Skeletal muscle tissue (tissue), 4 donors: ENCODE measurements around the gene KIF26B. TPM values are rescaled to one million over a fixed set of nuclear protein-coding genes. Genes with fewer than 3 reads are reported as not detected.

Source experiments
- H3K27ac ChIP-seq: one replicate; pipeline ENCODE4 v1.7.0; 2013; ENCODE audit warnings: mild to moderate bottlenecking, low read depth, low read length, inconsistent platforms
- H3K27me3 ChIP-seq, 3 donors: one replicate each; pipeline ENCODE4 v1.7.0; 2013; ENCODE audit warnings: low read length in 3 of 3; ENCODE audit not compliant: control insufficient read depth in 3 of 3, insufficient read depth in 3 of 3
- H3K36me3 ChIP-seq, 3 donors: one replicate each; pipeline ENCODE4 v1.7.0; 2013; ENCODE audit warnings: low read length in 3 of 3; ENCODE audit not compliant: control insufficient read depth in 3 of 3, insufficient read depth in 3 of 3
- H3K4me1 ChIP-seq, 3 donors: one replicate each; pipeline ENCODE4 v1.7.0; 2013; ENCODE audit warnings: low read length in 3 of 3, mild to moderate bottlenecking in 3 of 3; ENCODE audit not compliant: control insufficient read depth in 3 of 3, insufficient read depth in 3 of 3
- H3K4me3 ChIP-seq, 3 donors: one replicate each; pipeline ENCODE4 v1.7.0; 2013; ENCODE audit warnings: low read length in 3 of 3
- H3K9ac ChIP-seq, 3 donors: one replicate each; pipeline ENCODE4 v1.7.0; 2013; ENCODE audit warnings: low read length in 3 of 3, mild to moderate bottlenecking in 3 of 3, moderate library complexity in 2 of 3, low read depth in 1 of 3
- H3K9me3 ChIP-seq, 3 donors: one replicate each; pipeline ENCODE4 v1.7.0; 2013; ENCODE audit warnings: low read length in 3 of 3; ENCODE audit not compliant: control insufficient read depth in 3 of 3
- total RNA-seq: library from RNA; depleted of rRNA; stranded (reverse); fragments of >200 nt; gene quantifications from one replicate; pipeline ENCODE4 v1.2.3, GENCODE V29; 2014
- donor health status: Osteomylitis.

Gene KIF26B
- total RNA-seq, 1 donor from 2014 or later = 0.52 TPM

DNA sequence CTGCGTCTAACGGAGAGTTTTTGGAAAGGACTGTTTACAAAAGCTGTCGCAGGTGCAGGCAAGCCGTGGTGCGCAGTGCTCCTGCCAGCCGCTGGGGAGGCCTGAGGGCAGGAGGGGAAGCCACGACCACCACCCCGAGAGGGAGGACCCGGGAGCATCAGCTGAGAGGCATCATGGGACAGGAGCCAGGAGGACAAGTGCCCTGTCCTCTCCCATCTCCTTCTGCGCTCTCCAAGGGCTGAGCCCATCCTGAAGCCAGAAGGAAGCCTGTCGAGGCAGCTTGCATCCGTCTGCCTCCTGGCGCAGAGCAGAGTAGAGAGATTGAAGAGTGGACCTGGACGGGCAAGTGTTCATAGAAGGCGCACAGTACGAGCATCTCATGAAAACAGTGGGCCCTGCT is 310.9 kb downstream of the KIF26B start:
- peaks cover 0 to 15% (median 10%) of the 10 kb centered on the region in 3 donors for H3K27me3 ChIP-seq

DNA sequence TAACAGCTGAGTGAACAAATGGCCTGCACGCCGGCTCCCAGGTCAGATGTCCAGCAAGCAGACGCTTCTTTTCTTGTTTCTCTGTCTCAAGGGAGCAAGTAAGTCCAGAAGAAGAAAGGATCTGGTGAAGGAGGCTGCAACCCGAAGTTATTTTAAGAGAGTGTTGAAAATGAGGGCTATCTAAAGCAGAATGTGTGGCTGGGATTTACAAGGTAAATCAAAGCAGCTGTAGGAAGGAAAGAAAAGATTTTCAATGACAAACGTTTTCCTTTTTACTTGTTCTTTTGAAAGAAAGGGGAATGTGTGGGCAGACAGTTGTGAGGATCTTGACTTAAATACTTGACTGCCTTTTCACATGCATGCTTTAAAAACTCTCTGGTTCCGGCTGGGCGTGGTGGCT is 311.5 kb downstream of the KIF26B start:
- Histone ChIP-seq H3K27ac (no peak overlapping the region), H3K9ac (no peak overlapping the region), H3K4me1 (no peaks in the 10 kb centered on the region), H3K4me3 (no peak overlapping the region), H3K36me3 (no peaks in the 10 kb centered on the region), H3K9me3 (no peaks in the 10 kb centered on the region), H3K27me3 (peaks cover 0 to 13% (median 7%) of the 10 kb centered on the region in 3 donors)

More for the DNA sequence above, 310.9 kb downstream of the KIF26B start:
- Histone ChIP-seq H3K27ac (no peak overlapping the region), H3K9ac (no peak overlapping the region), H3K9me3 (no peaks in the 10 kb centered on the region), H3K4me1 (no peaks in the 10 kb centered on the region), H3K4me3 (no peak overlapping the region), H3K36me3 (no peaks in the 10 kb centered on the region)

DNA sequence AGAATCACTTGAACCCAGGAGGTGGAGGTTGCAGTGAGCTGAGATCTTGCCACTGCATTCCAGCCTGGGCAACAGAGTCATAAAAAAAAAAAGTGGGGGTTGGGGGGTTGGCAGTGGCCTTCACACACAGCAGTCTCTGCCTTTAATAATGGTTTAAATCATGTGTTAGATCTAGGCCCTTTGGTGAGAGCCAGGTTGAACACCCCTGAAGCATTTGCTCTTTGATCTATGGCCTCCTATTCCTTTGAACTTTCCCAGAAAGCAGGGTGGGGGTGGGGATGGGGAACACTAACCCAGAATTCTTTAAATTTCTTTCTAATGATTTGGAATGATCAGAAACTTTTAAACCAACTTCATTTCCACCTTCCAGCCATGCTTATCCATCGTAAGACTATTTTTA is 313.0 kb downstream of the KIF26B start:
- H3K4me3 ChIP-seq = no peak overlapping the region
- no peak overlapping the region for H3K27ac ChIP-seq
- H3K9me3 ChIP-seq = no peaks in the 10 kb centered on the region
- no peaks in the 10 kb centered on the region for H3K36me3 ChIP-seq
- no peaks in the 10 kb centered on the region for H3K4me1 ChIP-seq
- no peak overlapping the region for H3K9ac ChIP-seq
- H3K27me3 ChIP-seq = peaks cover 0 to 9% (median 4%) of the 10 kb centered on the region in 3 donors

- H3K4me1 ChIP-seq = no peaks in the 10 kb centered on the region
- H3K9me3 ChIP-seq = no peaks in the 10 kb centered on the region
- H3K36me3 ChIP-seq = no peaks in the 10 kb centered on the region
- H3K4me3 ChIP-seq = no peak overlapping the region
- no peak overlapping the region for H3K9ac ChIP-seq
- H3K27me3 ChIP-seq = peaks cover 0 to 4% (median 4%) of the 10 kb centered on the region in 3 donors
- H3K27ac ChIP-seq = no peak overlapping the region
These were observed 314.2 kb downstream of the KIF26B start for GRCh38 chr1:245469006-245469405.

DNA sequence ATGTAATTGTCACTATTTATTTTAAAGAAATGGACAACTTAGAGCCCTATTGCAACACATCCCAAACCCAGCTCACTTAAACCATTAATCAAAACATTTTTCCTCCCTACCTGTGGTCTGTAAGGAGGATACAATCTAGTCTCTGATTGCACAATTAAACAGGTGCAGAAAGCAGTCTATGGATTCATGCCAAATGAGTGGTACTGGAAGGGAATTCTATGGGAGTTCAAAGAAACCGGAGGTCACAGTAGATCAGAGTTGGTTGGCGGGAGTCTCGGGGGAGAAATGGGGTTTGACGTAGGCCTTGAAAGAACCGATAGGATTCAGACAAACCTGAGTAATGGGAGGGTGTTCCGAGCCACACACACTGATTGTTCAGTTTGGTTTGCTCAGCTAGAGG is 314.9 kb downstream of the KIF26B start:
- H3K9ac ChIP-seq = no peak overlapping the region
- no peaks in the 10 kb centered on the region for H3K9me3 ChIP-seq

DNA sequence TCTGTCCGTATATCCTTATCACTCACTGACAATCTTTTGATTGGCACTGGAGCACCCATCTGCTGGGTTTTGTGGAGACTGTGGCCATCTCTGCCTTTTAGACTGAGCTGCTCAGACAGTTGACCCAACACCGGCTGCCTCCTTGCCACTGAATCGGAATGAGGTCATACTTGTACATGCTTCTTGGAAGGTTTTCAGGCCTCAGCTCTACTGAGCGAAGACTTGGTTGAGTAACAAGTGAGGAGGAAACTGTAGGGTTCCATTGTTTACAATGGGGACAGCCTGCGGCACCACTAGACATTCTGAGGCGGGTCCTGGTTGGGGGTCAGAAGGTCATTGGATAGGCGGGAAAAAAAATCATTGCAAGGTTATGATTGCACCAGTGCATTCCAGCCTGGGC is 320.3 kb downstream of the KIF26B start:
- Histone ChIP-seq H3K27ac (no peak overlapping the region), H3K9me3 (no peaks in the 10 kb centered on the region), H3K27me3 (no peaks in the 10 kb centered on the region), H3K9ac (no peak overlapping the region), H3K36me3 (no peaks in the 10 kb centered on the region), H3K4me1 (no peaks in the 10 kb centered on the region), H3K4me3 (no peak overlapping the region)

More for the DNA sequence above, 314.9 kb downstream of the KIF26B start:
- Histone ChIP-seq H3K4me1 (no peaks in the 10 kb centered on the region), H3K36me3 (no peaks in the 10 kb centered on the region), H3K27ac (no peak overlapping the region), H3K27me3 (peaks cover 0 to 4% (median 0%) of the 10 kb centered on the region in 3 donors), H3K4me3 (no peak overlapping the region)

DNA sequence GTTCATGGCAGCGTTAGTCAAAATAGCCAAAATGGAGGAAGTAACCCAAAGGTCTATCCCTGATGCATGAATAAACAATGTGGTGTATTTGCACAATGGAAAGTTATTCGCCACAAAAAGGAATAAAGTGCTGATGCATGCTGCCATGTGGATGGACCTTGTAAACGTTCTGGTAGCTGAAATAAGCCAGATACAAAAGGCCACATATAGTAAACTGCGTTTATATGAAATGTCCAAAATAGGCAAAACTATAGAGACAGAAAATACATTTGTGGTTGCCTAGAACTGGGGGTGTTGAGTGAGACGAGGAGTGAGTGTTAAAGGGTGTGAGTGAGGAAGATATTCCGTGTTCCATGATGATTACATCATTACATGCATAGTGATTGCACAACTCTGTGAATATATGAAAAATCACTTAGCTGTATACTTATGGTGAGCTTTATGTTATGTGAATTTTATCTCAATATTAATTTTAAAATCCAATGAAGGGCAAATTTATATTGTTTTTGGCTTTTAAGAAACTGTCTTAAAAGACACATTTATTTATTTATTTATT is 321.3 kb downstream of the KIF26B start:
- no peak overlapping the region for H3K9ac ChIP-seq
- H3K36me3 ChIP-seq = no peaks in the 10 kb centered on the region
- no peaks in the 10 kb centered on the region for H3K9me3 ChIP-seq
- H3K4me1 ChIP-seq = no peaks in the 10 kb centered on the region
- no peaks in the 10 kb centered on the region for H3K27me3 ChIP-seq
- H3K27ac ChIP-seq = no peak overlapping the region
- no peak overlapping the region for H3K4me3 ChIP-seq

DNA sequence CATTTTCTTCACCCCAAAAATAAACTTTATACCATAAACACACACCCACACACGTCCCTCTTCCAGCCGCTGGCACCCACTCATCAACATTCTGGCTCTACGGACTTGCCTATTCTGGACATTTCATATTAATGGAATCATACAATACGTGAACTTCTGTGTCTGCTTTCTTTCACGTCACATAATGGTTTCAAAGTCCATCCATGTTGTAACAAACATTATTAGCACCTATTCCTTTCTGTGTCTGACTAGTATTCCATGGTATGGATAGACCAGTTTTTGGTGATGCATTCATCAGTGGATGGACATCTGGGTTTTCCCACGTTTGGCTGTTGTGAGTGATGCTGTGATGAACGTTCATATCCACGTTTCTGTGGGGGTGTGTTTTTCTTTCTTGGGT is 323.2 kb downstream of the KIF26B start:
- Histone ChIP-seq H3K9ac (no peak overlapping the region), H3K27me3 (peaks cover 0 to 2% (median 0%) of the 10 kb centered on the region in 3 donors), H3K9me3 (no peaks in the 10 kb centered on the region), H3K4me3 (no peak overlapping the region), H3K4me1 (no peaks in the 10 kb centered on the region), H3K36me3 (no peaks in the 10 kb centered on the region), H3K27ac (no peak overlapping the region)

- Histone ChIP-seq H3K9me3 (no peaks in the 10 kb centered on the region), H3K27me3 (peaks cover 0 to 4% (median 0%) of the 10 kb centered on the region in 3 donors), H3K27ac (no peak overlapping the region), H3K4me3 (no peak overlapping the region), H3K36me3 (no peaks in the 10 kb centered on the region), H3K4me1 (no peaks in the 10 kb centered on the region), H3K9ac (no peak overlapping the region)
These were observed 325.8 kb downstream of the KIF26B start for GRCh38 chr1:245480393-245481120.

DNA sequence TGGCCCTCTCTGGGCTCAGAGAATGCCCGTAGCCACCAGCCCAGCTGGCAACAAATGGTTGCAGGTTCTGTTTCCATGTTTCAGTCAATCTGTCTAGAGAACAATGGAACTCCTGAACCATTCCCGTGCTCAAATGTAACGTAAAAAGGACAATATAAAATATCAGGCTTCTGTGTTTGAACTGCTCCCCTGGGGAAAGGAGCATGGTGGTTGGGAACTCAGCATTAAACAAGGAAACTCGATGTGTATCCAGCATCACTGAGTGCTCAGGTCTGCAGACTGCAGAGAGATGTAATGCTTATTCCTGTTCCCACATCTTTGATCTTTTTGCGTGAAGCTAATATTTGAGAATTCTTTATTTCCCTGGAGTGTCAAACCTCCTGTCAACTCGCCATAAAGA is 326.5 kb downstream of the KIF26B start:
- H3K4me1 ChIP-seq = no peaks in the 10 kb centered on the region
- H3K27me3 ChIP-seq = peaks cover 0 to 4% (median 0%) of the 10 kb centered on the region in 3 donors
- H3K36me3 ChIP-seq = no peaks in the 10 kb centered on the region
- no peak overlapping the region for H3K4me3 ChIP-seq
- H3K27ac ChIP-seq = no peak overlapping the region
- no peaks in the 10 kb centered on the region for H3K9me3 ChIP-seq
- no peak overlapping the region for H3K9ac ChIP-seq
